CD14-positive monocyte (primary cell): ENCODE measurements around the gene SAMD3. TPM values are rescaled to one million over a fixed set of nuclear protein-coding genes. Genes with fewer than 3 reads are reported as not detected.

Experiments used
- DNase-seq, 3 donors: peaks; one replicate each; pipeline ENCODE4 v3.0.0-alpha.2; 2011 to 2022
- H2AFZ ChIP-seq: 2 replicates; pipeline ENCODE4 v1.6.0; 2012; ENCODE audit warnings: mild to moderate bottlenecking, low read depth, low read length, inconsistent platforms; ENCODE audit not compliant: insufficient read depth, poor library complexity, severe bottlenecking
- H3K27ac ChIP-seq, 2 donors: 1 replicate in 1 of 2; 2 replicates in 1 of 2; pipeline ENCODE4 v1.5.1; 2012 to 2013; ENCODE audit warnings: low read length in 2 of 2, control low read depth in 1 of 2, inconsistent platforms in 1 of 2, low read depth in 1 of 2, mild to moderate bottlenecking in 1 of 2
- H3K27me3 ChIP-seq, 2 donors: one replicate each; pipeline versions ENCODE4 v1.6.0 to v1.6.1; 2011 to 2013; ENCODE audit warnings: low read length in 2 of 2; ENCODE audit not compliant: control insufficient read depth in 2 of 2, insufficient read depth in 2 of 2
- H3K36me3 ChIP-seq, 2 donors: replicated peaks in 1 of 2; 1 replicate in 1 of 2; 2 replicates in 1 of 2; pipeline versions ENCODE4 v1.5.1 to v1.6.1; 2012 to 2013; ENCODE audit warnings: low read length in 2 of 2, control low read depth in 1 of 2, inconsistent platforms in 1 of 2, mild to moderate bottlenecking in 1 of 2; ENCODE audit not compliant: insufficient read depth in 2 of 2, control insufficient read depth in 1 of 2
- H3K4me1 ChIP-seq, 2 donors: 1 replicate in 1 of 2; 2 replicates in 1 of 2; pipeline versions ENCODE4 v1.5.1 to v1.6.1; 2012 to 2013; ENCODE audit warnings: low read length in 2 of 2, control low read depth in 1 of 2, inconsistent platforms in 1 of 2, mild to moderate bottlenecking in 1 of 2, moderate library complexity in 1 of 2; ENCODE audit not compliant: insufficient read depth in 2 of 2, control insufficient read depth in 1 of 2
- H3K4me2 ChIP-seq: replicated peaks from 2 replicates; pipeline ENCODE3; 2012; ENCODE audit warnings: low read length, moderate library complexity, mild to moderate bottlenecking; ENCODE audit not compliant: poor library complexity, severe bottlenecking; ENCODE audit errors: extremely low read depth
- H3K4me3 ChIP-seq, 3 experiments: fragments of 200-600 bp in 1 of 3; sonication (generic) in 1 of 3; replicated peaks in 1 of 3; 1 replicate in 2 of 3; 2 replicates in 1 of 3; pipeline ENCODE4 v1.5.1; 2011 to 2013; ENCODE audit warnings: low read length in 3 of 3, mild to moderate bottlenecking in 3 of 3, control low read depth in 2 of 3, low read depth in 2 of 3, inconsistent platforms in 1 of 3, moderate library complexity in 1 of 3
- H3K79me2 ChIP-seq: 2 replicates; pipeline ENCODE4 v1.6.0; 2012; ENCODE audit warnings: mild to moderate bottlenecking, control low read depth, inconsistent platforms, low read length, moderate library complexity; ENCODE audit not compliant: insufficient read depth
- H3K9ac ChIP-seq: 2 replicates; pipeline ENCODE4 v1.6.0; 2017; ENCODE audit warnings: low read length, mild to moderate bottlenecking; ENCODE audit not compliant: insufficient read depth, poor library complexity, severe bottlenecking
- H3K9me3 ChIP-seq, 2 donors: replicated peaks in 1 of 2; 1 replicate in 1 of 2; 2 replicates in 1 of 2; pipeline versions ENCODE4 v1.5.1 to v1.6.1; 2012 to 2013; ENCODE audit warnings: low read length in 2 of 2, control low read depth in 1 of 2; ENCODE audit not compliant: control insufficient read depth in 1 of 2, insufficient read depth in 1 of 2
- H4K20me1 ChIP-seq: 2 replicates; pipeline ENCODE4 v1.6.0; 2012; ENCODE audit warnings: mild to moderate bottlenecking, low read length, control low read depth, moderate library complexity; ENCODE audit not compliant: insufficient read depth
- H3K27ac Mint-ChIP-seq, 7 donors: one replicate each; pipeline ENCODE4 v1.8.0; 2020; ENCODE audit warnings: mild to moderate bottlenecking in 7 of 7, mixed read lengths in 7 of 7, moderate library complexity in 6 of 7, inconsistent platforms in 2 of 7
- H3K27me3 Mint-ChIP-seq, 3 donors: one replicate each; pipeline ENCODE4 v1.8.0; 2021 to 2022; ENCODE audit warnings: low read depth in 3 of 3, mild to moderate bottlenecking in 3 of 3, mixed read lengths in 3 of 3, moderate library complexity in 3 of 3, inconsistent platforms in 1 of 3
- H3K36me3 Mint-ChIP-seq, 2 donors: one replicate each; pipeline ENCODE4 v1.8.0; 2020; ENCODE audit warnings: mixed read lengths in 2 of 2, inconsistent platforms in 1 of 2, mild to moderate bottlenecking in 1 of 2
- H3K4me1 Mint-ChIP-seq: one replicate; pipeline ENCODE4 v1.8.0; 2020; ENCODE audit warnings: mild to moderate bottlenecking, mixed read lengths
- H3K4me3 Mint-ChIP-seq, 2 donors: one replicate each; pipeline ENCODE4 v1.8.0; 2020; ENCODE audit warnings: mild to moderate bottlenecking in 2 of 2, mixed read lengths in 2 of 2, moderate library complexity in 1 of 2
- H3K9me3 Mint-ChIP-seq, 7 donors: one replicate each; pipeline ENCODE4 v1.8.0; 2020 to 2022; ENCODE audit warnings: mixed read lengths in 7 of 7, mild to moderate bottlenecking in 6 of 7, moderate library complexity in 6 of 7, inconsistent platforms in 2 of 7
- WGBS: methylation state at CpG from one replicate; pipeline ENCODE4 v1.1.5; 2013; ENCODE audit warnings: missing lambda C conversion rate; ENCODE audit not compliant: insufficient coverage; 5-methylcytosine and 5-hydroxymethylcytosine counted together
- intact Hi-C, 2 donors: fragments of 100-400 bp; cut with micrococcal nuclease; formaldehyde crosslinking; loops; one replicate each; pipeline versions ENCODE4 v1.15.0 to v1.15.1; 2023
- polyA plus RNA-seq, 3 donors: library from polyadenylated mRNA; depleted of rRNA in 1 of 3; unstranded in 2 of 3; stranded (reverse) in 1 of 3; fragments of 300-500 nt in 2 of 3; fragments of >200 nt in 1 of 3; fragmentation: Illumina TruSeq in 2 of 3; gene quantifications; 1 replicate in 2 of 3; 2 replicates in 1 of 3; pipeline ENCODE4 v1.2.3, GENCODE V29; 2012 to 2021
- TF ChIP-seq, protein P1 (sequence below): fragments of 200-600 bp; IDR thresholded peaks from one replicate; pipeline ENCODE4 v1.8.0; 2022; ENCODE audit warnings: antibody characterized with exemption, mild to moderate bottlenecking

The SAMD3 gene
- polyA plus RNA-seq, 3 donors: 0.33 to 0.49 TPM; not detected in 1

- H3K9me3 Mint-ChIP-seq: peaks cover 0 to 16% (median 6%) of the 10 kb centered on the region in 7 donors
- H2AFZ ChIP-seq: no peak overlapping the region
- no peak overlapping the region for H3K4me2 ChIP-seq
- WGBS: no CpG with 5 or more reads among the region's 3 CpGs
- H3K4me3 Mint-ChIP-seq: no peak overlapping the region
- no peaks in the 10 kb centered on the region for H3K36me3 Mint-ChIP-seq
- H3K4me1 ChIP-seq: no peaks in the 10 kb centered on the region
- no peak overlapping the region for H3K27ac ChIP-seq
- H4K20me1 ChIP-seq: no peaks in the 10 kb centered on the region
- no peaks in the 10 kb centered on the region for H3K4me1 Mint-ChIP-seq
- H3K79me2 ChIP-seq: no peaks in the 10 kb centered on the region
- H3K36me3 ChIP-seq: no peaks in the 10 kb centered on the region
- intact Hi-C loops: no loop called here
- H3K27me3 Mint-ChIP-seq: no peaks in the 10 kb centered on the region
- TF ChIP-seq, protein P1, sequence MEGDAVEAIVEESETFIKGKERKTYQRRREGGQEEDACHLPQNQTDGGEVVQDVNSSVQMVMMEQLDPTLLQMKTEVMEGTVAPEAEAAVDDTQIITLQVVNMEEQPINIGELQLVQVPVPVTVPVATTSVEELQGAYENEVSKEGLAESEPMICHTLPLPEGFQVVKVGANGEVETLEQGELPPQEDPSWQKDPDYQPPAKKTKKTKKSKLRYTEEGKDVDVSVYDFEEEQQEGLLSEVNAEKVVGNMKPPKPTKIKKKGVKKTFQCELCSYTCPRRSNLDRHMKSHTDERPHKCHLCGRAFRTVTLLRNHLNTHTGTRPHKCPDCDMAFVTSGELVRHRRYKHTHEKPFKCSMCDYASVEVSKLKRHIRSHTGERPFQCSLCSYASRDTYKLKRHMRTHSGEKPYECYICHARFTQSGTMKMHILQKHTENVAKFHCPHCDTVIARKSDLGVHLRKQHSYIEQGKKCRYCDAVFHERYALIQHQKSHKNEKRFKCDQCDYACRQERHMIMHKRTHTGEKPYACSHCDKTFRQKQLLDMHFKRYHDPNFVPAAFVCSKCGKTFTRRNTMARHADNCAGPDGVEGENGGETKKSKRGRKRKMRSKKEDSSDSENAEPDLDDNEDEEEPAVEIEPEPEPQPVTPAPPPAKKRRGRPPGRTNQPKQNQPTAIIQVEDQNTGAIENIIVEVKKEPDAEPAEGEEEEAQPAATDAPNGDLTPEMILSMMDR: no peak
- no peak overlapping the region for H3K9ac ChIP-seq
- no peak overlapping the region for H3K4me3 ChIP-seq
- peaks cover 5 to 10% of the 10 kb centered on the region in 2 donors for H3K9me3 ChIP-seq
- H3K27me3 ChIP-seq: no peaks in the 10 kb centered on the region
- no peak overlapping the region for H3K27ac Mint-ChIP-seq
- no peak for DNase-seq
These were observed 62.8 kb downstream of the SAMD3 start for GRCh38 chr6:130159956-130160355.

DNA sequence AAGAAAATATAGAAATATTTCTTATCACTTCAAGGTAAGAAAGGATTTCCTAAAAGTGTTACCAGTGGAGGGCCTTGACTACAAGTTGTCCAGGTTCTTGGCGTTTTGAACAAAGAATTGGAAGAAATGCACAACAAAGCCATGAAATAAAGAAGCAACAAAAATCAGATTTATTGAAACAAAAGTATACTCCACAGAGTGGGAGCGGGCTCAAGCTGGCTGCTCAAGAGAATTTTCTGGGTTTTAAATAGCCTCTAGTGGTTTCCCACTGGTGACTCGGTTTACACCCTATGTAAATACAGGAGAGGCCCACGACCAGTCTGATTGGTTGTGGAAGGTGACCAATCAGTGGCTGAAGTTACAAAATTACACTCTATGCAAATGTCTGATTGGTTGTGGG lies 64.2 kb downstream of the SAMD3 start:
- no peaks in the 10 kb centered on the region for H3K4me1 Mint-ChIP-seq
- no CpG with 5 or more reads among the region's 4 CpGs for WGBS
- intact Hi-C loops: no loop called here
- no peak overlapping the region for H3K27ac ChIP-seq
- H3K27me3 Mint-ChIP-seq: no peaks in the 10 kb centered on the region
- H3K4me2 ChIP-seq: no peak overlapping the region
- peaks cover 5 to 10% of the 10 kb centered on the region in 2 donors for H3K9me3 ChIP-seq
- H3K27me3 ChIP-seq: no peaks in the 10 kb centered on the region
- no peaks in the 10 kb centered on the region for H3K79me2 ChIP-seq
- H4K20me1 ChIP-seq: no peaks in the 10 kb centered on the region
- H3K27ac Mint-ChIP-seq: no peak overlapping the region
- peaks cover 0 to 2% of the 10 kb centered on the region in 2 donors for H3K36me3 Mint-ChIP-seq
- no peak overlapping the region for H3K9ac ChIP-seq
- H3K4me3 Mint-ChIP-seq: no peak overlapping the region
- no peaks in the 10 kb centered on the region for H3K36me3 ChIP-seq
- H3K4me1 ChIP-seq: no peaks in the 10 kb centered on the region
- H3K9me3 Mint-ChIP-seq: peaks cover 0 to 16% (median 6%) of the 10 kb centered on the region in 7 donors
- no peak overlapping the region for H2AFZ ChIP-seq
- no peak overlapping the region for H3K4me3 ChIP-seq
- TF ChIP-seq, protein P1: no peak
- no peak for DNase-seq
